Body of pancreas (tissue), 4 donors: ENCODE measurements around the gene KIAA0232.
"Not testable (repeated sequence)": the region's sequence is repeated elsewhere in the genome, so short reads cannot be mapped to it uniquely, and the experiment has no call there.

Experiments used
- POLR2A ChIP-seq, 3 donors: fragments of 450-650 bp; IDR thresholded peaks; one replicate each; pipeline ENCODE4 v1.6.1; 2016; ENCODE audit warnings: antibody characterized with exemption in 3 of 3, mild to moderate bottlenecking in 2 of 3
- TF ChIP-seq, protein P1 (sequence below), 7 experiments: fragments of 450-650 bp in 4 of 7; fragments of 200-600 bp in 3 of 7; sonication (generic) in 3 of 7; IDR thresholded peaks; one replicate each; pipeline ENCODE4 v1.5.1; 2016 to 2019; ENCODE audit warnings: antibody characterized with exemption in 7 of 7

- TF ChIP-seq, protein P1, sequence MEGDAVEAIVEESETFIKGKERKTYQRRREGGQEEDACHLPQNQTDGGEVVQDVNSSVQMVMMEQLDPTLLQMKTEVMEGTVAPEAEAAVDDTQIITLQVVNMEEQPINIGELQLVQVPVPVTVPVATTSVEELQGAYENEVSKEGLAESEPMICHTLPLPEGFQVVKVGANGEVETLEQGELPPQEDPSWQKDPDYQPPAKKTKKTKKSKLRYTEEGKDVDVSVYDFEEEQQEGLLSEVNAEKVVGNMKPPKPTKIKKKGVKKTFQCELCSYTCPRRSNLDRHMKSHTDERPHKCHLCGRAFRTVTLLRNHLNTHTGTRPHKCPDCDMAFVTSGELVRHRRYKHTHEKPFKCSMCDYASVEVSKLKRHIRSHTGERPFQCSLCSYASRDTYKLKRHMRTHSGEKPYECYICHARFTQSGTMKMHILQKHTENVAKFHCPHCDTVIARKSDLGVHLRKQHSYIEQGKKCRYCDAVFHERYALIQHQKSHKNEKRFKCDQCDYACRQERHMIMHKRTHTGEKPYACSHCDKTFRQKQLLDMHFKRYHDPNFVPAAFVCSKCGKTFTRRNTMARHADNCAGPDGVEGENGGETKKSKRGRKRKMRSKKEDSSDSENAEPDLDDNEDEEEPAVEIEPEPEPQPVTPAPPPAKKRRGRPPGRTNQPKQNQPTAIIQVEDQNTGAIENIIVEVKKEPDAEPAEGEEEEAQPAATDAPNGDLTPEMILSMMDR (IDR thresholded peaks at IDR 0.05), result not testable (repeated sequence)
- not testable (repeated sequence) for TF ChIP-seq POLR2A (IDR thresholded peaks at IDR 0.05)
Measured at GRCh38 chr4:6835616-6836015, 53.1 kb downstream of the KIAA0232 start.
